Measurements from ENCODE around the gene RNPEPL1. TPM values are rescaled to one million over a fixed set of nuclear protein-coding genes. Genes with fewer than 3 reads are reported as not detected.

Gene RNPEPL1
- total and polyA plus RNA-seq, 2 experiments from 2014 or later, result 46.3 to 57.2 TPM

DNA sequence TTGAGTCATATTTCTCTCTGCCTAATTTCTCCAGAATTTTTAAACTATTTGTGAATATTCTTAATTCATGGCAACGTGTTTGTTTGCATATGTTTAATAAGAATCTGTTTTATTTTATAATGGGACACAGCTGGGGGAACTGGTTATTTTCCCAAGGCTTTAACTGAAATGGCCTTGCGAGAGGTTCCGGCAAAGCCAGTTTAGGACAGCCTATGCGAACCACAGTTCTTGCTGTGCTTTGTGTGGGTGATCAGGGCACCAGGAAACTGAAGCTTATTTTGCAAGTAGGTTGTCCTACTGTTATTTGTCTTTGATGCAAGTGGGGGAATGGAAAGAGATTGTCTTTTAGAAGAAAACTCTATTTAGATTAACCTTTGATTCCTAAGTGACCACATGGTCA lies 17.0 kb upstream of the RNPEPL1 start:
- DNase-seq (ENCODE audit: low spot score), result no peak
- H4K20me1 ChIP-seq (ENCODE audit: insufficient read depth, poor library complexity, severe bottlenecking), result no peaks in the 10 kb centered on the region

DNA sequence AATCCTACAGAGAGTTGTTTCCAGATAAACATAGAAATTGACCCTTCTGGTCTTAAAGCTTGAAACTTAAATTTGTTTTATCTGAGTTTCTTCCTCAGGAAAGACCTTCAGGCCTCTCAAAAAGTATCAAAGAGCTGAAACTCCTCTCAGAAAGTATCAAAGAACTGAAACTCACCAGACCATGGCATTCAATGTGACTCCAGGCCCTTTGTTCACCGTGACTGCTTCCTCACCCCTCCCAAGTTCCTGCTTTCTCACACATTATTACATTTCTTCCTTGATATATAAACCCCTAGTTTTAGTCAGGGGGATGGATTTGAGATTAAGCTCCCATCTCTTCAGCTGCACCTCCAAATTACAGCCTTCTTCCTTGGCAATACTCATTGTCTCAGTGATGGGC lies 16.5 kb upstream of the RNPEPL1 start:
- Histone ChIP-seq H3K4me1 (ENCODE audit: insufficient read depth) (no peaks in the 10 kb centered on the region), H3K27me3 (no peaks in the 10 kb centered on the region), H3K9me2 (replicated peaks; ENCODE audit: insufficient read depth) (no peaks in the 10 kb centered on the region), H3K36me3 (replicated peaks; ENCODE audit: insufficient read depth, low read depth) (no peaks in the 10 kb centered on the region), H3K4me2 (no peak overlapping the region), H3K27ac (no peak overlapping the region), H2AFZ (no peak overlapping the region), H4K20me1 (ENCODE audit: insufficient read depth, poor library complexity, severe bottlenecking) (no peaks in the 10 kb centered on the region), H3K79me2 (peaks cover 20% of the 10 kb centered on the region), H3K4me3 (no peak overlapping the region), H3K9me3 (ENCODE audit: low read depth) (peaks cover 3% of the 10 kb centered on the region)
- WGBS (ENCODE audit: low lambda C conversion rate, missing lambda C conversion rate), result 0% methylated on average over 1 of the region's 1 CpG
- no peak for TF ChIP-seq EZH2phosphoT487 (IDR thresholded peaks at IDR 0.05; ENCODE audit: low read depth, severe bottlenecking, unreplicated experiment)
- TF ChIP-seq EZH2 (IDR thresholded peaks at IDR 0.05; ENCODE audit: borderline replicate concordance), result no peak
- TF ChIP-seq, protein P1, sequence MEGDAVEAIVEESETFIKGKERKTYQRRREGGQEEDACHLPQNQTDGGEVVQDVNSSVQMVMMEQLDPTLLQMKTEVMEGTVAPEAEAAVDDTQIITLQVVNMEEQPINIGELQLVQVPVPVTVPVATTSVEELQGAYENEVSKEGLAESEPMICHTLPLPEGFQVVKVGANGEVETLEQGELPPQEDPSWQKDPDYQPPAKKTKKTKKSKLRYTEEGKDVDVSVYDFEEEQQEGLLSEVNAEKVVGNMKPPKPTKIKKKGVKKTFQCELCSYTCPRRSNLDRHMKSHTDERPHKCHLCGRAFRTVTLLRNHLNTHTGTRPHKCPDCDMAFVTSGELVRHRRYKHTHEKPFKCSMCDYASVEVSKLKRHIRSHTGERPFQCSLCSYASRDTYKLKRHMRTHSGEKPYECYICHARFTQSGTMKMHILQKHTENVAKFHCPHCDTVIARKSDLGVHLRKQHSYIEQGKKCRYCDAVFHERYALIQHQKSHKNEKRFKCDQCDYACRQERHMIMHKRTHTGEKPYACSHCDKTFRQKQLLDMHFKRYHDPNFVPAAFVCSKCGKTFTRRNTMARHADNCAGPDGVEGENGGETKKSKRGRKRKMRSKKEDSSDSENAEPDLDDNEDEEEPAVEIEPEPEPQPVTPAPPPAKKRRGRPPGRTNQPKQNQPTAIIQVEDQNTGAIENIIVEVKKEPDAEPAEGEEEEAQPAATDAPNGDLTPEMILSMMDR (IDR thresholded peaks at IDR 0.05; ENCODE audit: poor library complexity), result no peak
- DNase-seq (ENCODE audit: low spot score), result no peak

More for the DNA sequence above, 17.0 kb upstream of the RNPEPL1 start:
- Histone ChIP-seq H3K79me2 (peaks cover 15% of the 10 kb centered on the region), H3K4me3 (no peak overlapping the region), H3K9me3 (ENCODE audit: low read depth) (peaks cover 3% of the 10 kb centered on the region), H3K27ac (no peak overlapping the region), H3K36me3 (replicated peaks; ENCODE audit: insufficient read depth, low read depth) (no peaks in the 10 kb centered on the region), H3K4me1 (ENCODE audit: insufficient read depth) (no peaks in the 10 kb centered on the region), H3K27me3 (no peaks in the 10 kb centered on the region), H3K9me2 (replicated peaks; ENCODE audit: insufficient read depth) (no peaks in the 10 kb centered on the region), H2AFZ (no peak overlapping the region), H3K4me2 (no peak overlapping the region)
- 86% methylated on average over 4 of the region's 4 CpGs for WGBS (ENCODE audit: low lambda C conversion rate, missing lambda C conversion rate)
- TF ChIP-seq EZH2phosphoT487 (IDR thresholded peaks at IDR 0.05; ENCODE audit: low read depth, severe bottlenecking, unreplicated experiment) (no peak), EZH2 (IDR thresholded peaks at IDR 0.05; ENCODE audit: borderline replicate concordance) (no peak)
- TF ChIP-seq, protein P1 (IDR thresholded peaks at IDR 0.05; ENCODE audit: poor library complexity), result no peak

DNA sequence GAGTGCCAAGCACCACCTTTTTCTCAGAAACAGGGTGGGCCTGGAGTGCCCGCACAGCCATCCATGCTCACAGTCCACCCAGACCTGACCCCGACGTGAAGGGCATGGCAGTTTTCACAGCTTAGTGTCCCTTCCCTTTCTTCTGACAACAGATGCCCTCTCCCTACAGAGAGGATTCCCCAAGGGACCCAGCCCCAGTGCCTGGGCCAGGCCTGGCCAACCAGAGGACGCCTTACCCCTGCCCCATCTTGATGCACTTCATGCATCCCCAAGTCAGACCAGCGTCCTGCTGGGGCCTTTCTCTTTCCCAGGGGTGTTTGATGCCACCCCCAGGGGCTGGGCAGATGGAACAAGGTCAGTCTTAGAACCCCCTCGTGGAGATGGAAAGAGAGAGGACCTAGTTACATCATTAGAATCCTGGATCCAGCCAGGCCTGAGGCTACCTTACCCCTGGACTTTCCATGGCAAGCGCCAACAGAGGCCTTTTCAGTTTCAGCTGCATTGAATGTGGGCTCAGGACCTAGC lies 14.3 kb upstream of the RNPEPL1 start:
- WGBS (ENCODE audit: low lambda C conversion rate, missing lambda C conversion rate), result 90% methylated on average over 7 of the region's 7 CpGs

More for the DNA sequence above, 14.3 kb upstream of the RNPEPL1 start:
- TF ChIP-seq EZH2 (IDR thresholded peaks at IDR 0.05; ENCODE audit: borderline replicate concordance) (no peak), EZH2phosphoT487 (IDR thresholded peaks at IDR 0.05; ENCODE audit: low read depth, severe bottlenecking, unreplicated experiment) (no peak)
- TF ChIP-seq, protein P1 (IDR thresholded peaks at IDR 0.05; ENCODE audit: poor library complexity), result no peak
- H3K27me3 ChIP-seq, result no peaks in the 10 kb centered on the region
- no peak overlapping the region for H2AFZ ChIP-seq
- H3K4me3 ChIP-seq, result no peak overlapping the region
- H3K9me2 ChIP-seq (replicated peaks; ENCODE audit: insufficient read depth), result no peaks in the 10 kb centered on the region
- peaks cover 3% of the 10 kb centered on the region for H3K9me3 ChIP-seq (ENCODE audit: low read depth)
- no peak overlapping the region for H3K27ac ChIP-seq
- peaks cover 42% of the 10 kb centered on the region for H3K79me2 ChIP-seq
- H3K36me3 ChIP-seq (replicated peaks; ENCODE audit: insufficient read depth, low read depth), result no peaks in the 10 kb centered on the region
- H4K20me1 ChIP-seq (ENCODE audit: insufficient read depth, poor library complexity, severe bottlenecking), result peaks cover 12% of the 10 kb centered on the region
- peaks cover 12% of the 10 kb centered on the region for H3K4me1 ChIP-seq (ENCODE audit: insufficient read depth)
- no peak overlapping the region for H3K4me2 ChIP-seq
- DNase-seq (ENCODE audit: low spot score), result no peak

Measured in hepatocyte (in vitro differentiated cells).